ENCODE measurements around the gene KLF6. TPM values are rescaled to one million over a fixed set of nuclear protein-coding genes. Genes with fewer than 3 reads are reported as not detected.

Gene KLF6
- total RNA-seq, 2 experiments from 2014 or later = 19.2 to 43.0 TPM

DNA sequence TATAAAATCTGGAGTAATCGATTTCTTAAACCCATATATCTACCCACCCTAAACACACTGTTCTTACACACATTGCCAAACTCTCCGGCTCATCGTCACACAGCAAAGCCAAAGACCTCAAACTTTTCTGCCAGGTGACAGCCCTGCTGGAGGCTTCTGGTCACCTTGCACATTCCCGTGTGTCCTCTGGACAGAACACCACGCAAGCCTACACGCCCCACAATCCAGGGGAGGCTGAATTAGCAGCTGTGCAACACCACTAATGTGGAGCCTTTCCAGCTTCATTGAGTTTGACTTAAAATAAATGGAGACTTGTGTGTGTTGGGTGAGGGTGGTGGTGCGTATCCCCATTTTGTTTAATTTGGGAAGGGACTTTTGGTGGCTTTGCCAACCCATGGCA is 38.4 kb downstream of the KLF6 start:
- no peaks in the 10 kb centered on the region for H3K36me3 ChIP-seq (ENCODE audit: insufficient read depth, low read length)
- H4K20me1 ChIP-seq (ENCODE audit: insufficient read depth, low read length) = no peaks in the 10 kb centered on the region
- H2AFZ ChIP-seq (ENCODE audit: low read length) = no peak overlapping the region
- TF ChIP-seq, protein P1, sequence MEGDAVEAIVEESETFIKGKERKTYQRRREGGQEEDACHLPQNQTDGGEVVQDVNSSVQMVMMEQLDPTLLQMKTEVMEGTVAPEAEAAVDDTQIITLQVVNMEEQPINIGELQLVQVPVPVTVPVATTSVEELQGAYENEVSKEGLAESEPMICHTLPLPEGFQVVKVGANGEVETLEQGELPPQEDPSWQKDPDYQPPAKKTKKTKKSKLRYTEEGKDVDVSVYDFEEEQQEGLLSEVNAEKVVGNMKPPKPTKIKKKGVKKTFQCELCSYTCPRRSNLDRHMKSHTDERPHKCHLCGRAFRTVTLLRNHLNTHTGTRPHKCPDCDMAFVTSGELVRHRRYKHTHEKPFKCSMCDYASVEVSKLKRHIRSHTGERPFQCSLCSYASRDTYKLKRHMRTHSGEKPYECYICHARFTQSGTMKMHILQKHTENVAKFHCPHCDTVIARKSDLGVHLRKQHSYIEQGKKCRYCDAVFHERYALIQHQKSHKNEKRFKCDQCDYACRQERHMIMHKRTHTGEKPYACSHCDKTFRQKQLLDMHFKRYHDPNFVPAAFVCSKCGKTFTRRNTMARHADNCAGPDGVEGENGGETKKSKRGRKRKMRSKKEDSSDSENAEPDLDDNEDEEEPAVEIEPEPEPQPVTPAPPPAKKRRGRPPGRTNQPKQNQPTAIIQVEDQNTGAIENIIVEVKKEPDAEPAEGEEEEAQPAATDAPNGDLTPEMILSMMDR (conservative IDR thresholded peaks at IDR 0.05; ENCODE audit: low read length) = no peak
- no peak for TF ChIP-seq EZH2phosphoT487 (IDR thresholded peaks at IDR 0.05; ENCODE audit: borderline replicate concordance, low read depth, low read length)
- no peaks in the 10 kb centered on the region for H3K79me2 ChIP-seq (ENCODE audit: insufficient read depth, low read depth, low read length)
- BruUV-seq (replicated peaks) = no TSS peak
- no peak for DNase-seq (ENCODE audit: low spot score)
- ChIA-PET CTCF (ENCODE audit: unreplicated experiment) (no interaction called here), POLR2A (no interaction called here)
- no peaks in the 10 kb centered on the region for H3K4me1 ChIP-seq (ENCODE audit: insufficient read depth, low read length, poor library complexity, severe bottlenecking)
- intact Hi-C loops (cut with micrococcal nuclease; ENCODE audit: unreplicated experiment) = no loop called here
- H3K9me3 ChIP-seq (ENCODE audit: low read length) = no peaks in the 10 kb centered on the region
- no peak overlapping the region for H3K4me2 ChIP-seq (ENCODE audit: low read length)
- no peak overlapping the region for H3K4me3 ChIP-seq (ENCODE audit: low read depth, low read length, poor library complexity, severe bottlenecking)
- no peak overlapping the region for H3K27ac ChIP-seq (ENCODE audit: low read depth, low read length, poor library complexity, severe bottlenecking)
- H3K9me2 ChIP-seq (ENCODE audit: insufficient read depth, low read length) = no peaks in the 10 kb centered on the region

DNA sequence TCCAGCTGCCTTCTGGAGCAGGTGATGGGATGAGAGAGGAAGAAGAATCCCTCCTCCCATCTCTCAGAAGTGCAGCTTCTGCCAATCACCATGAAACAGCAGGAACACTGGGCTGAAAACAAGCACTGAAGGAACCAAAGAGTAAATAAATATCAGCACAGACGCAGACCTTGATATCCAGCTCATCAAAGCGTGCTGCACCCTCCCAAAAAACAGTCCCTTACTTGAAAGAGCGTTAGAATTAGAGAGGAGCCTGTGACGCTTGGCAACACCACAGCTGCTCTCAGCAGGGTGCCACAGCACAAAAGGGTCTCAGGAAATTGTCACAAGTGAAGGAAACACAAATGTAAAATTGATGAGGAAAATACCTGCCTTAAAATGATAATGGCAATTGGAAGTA is 39.5 kb downstream of the KLF6 start:
- no peaks in the 10 kb centered on the region for H3K9me2 ChIP-seq (ENCODE audit: insufficient read depth, low read length)
- TF ChIP-seq EZH2phosphoT487 (IDR thresholded peaks at IDR 0.05; ENCODE audit: borderline replicate concordance, low read depth, low read length) = no peak
- TF ChIP-seq, protein P1 (conservative IDR thresholded peaks at IDR 0.05; ENCODE audit: low read length) = no peak
- no peaks in the 10 kb centered on the region for H4K20me1 ChIP-seq (ENCODE audit: insufficient read depth, low read length)
- H2AFZ ChIP-seq (ENCODE audit: low read length) = no peak overlapping the region
- no peak overlapping the region for H3K27ac ChIP-seq (ENCODE audit: low read depth, low read length, poor library complexity, severe bottlenecking)
- H3K4me3 ChIP-seq (ENCODE audit: low read depth, low read length, poor library complexity, severe bottlenecking) = no peak overlapping the region
- intact Hi-C loops (cut with micrococcal nuclease; ENCODE audit: unreplicated experiment) = no loop called here
- ChIA-PET CTCF (ENCODE audit: unreplicated experiment) (no interaction called here), POLR2A (interaction anchor here (0.6 to 0.7 kb wide), 2 partner anchors 16 to 135 kb away, joined by 3 to 4 read pairs; no protein-coding TSS in a partner anchor)
- DNase-seq (ENCODE audit: low spot score) = no peak
- no peak overlapping the region for H3K4me2 ChIP-seq (ENCODE audit: low read length)
- BruUV-seq (replicated peaks) = no TSS peak
- no peaks in the 10 kb centered on the region for H3K9me3 ChIP-seq (ENCODE audit: low read length)
- no peaks in the 10 kb centered on the region for H3K79me2 ChIP-seq (ENCODE audit: insufficient read depth, low read depth, low read length)
- H3K36me3 ChIP-seq (ENCODE audit: insufficient read depth, low read length) = no peaks in the 10 kb centered on the region
- H3K4me1 ChIP-seq (ENCODE audit: insufficient read depth, low read length, poor library complexity, severe bottlenecking) = no peaks in the 10 kb centered on the region

DNA sequence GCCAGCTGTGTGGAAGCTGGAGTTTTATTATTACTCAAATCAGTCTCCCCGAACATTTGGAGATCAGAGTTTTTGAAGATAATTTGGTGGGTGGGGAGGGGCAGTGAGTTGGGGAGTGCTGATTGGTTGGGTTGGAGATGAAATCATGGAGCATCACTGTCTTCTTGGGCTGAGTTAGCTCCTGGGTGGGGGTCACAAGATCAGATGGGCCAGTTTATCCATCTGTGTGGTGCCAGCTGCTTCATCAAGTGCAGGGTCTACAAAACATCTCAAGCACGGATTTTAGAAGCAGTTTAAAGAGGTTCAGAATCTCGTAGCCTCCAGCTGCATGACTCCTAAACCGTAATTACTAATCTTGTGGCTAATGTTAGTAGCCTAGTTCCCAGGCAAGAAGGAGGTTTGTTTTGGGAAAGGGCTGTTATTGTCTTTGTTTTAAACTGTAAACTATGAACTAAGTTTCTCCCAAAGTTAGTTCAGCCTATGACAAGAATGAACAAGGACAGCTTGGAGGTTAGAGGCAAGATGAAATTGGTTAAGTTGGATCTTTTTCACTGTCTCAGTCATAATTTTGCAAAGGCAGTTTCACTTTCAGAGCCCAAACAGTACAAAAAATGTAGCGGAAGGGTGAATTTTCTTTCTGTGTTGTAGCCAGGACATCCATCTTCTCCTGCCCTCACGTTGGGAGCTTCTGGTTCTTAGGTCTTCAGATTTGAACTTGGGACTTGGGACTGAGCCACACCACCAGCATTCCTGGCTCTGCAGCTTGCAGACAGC is 43.1 kb downstream of the KLF6 start:
- Histone ChIP-seq H3K4me2 (ENCODE audit: low read length) (no peak overlapping the region), H3K4me3 (ENCODE audit: low read depth, low read length, poor library complexity, severe bottlenecking) (no peak overlapping the region), H2AFZ (ENCODE audit: low read length) (no peak overlapping the region), H3K79me2 (ENCODE audit: insufficient read depth, low read depth, low read length) (no peaks in the 10 kb centered on the region), H3K27ac (ENCODE audit: low read depth, low read length, poor library complexity, severe bottlenecking) (no peak overlapping the region), H3K9me2 (ENCODE audit: insufficient read depth, low read length) (no peaks in the 10 kb centered on the region), H3K36me3 (ENCODE audit: insufficient read depth, low read length) (no peaks in the 10 kb centered on the region), H3K9me3 (ENCODE audit: low read length) (no peaks in the 10 kb centered on the region), H4K20me1 (ENCODE audit: insufficient read depth, low read length) (no peaks in the 10 kb centered on the region), H3K4me1 (ENCODE audit: insufficient read depth, low read length, poor library complexity, severe bottlenecking) (no peaks in the 10 kb centered on the region)
- intact Hi-C loops (cut with micrococcal nuclease; ENCODE audit: unreplicated experiment) = no loop called here
- no TSS peak for BruUV-seq (replicated peaks)
- ChIA-PET POLR2A (interaction anchor here (0.5 kb wide), 1 partner anchor 327 kb away, joined by 3 read pairs; no protein-coding TSS in a partner anchor), CTCF (ENCODE audit: unreplicated experiment) (no interaction called here)
- no peak for TF ChIP-seq EZH2phosphoT487 (IDR thresholded peaks at IDR 0.05; ENCODE audit: borderline replicate concordance, low read depth, low read length)
- TF ChIP-seq, protein P1 (conservative IDR thresholded peaks at IDR 0.05; ENCODE audit: low read length) = no peak
- no peak for DNase-seq (ENCODE audit: low spot score)
